NCI-H526 (cell line): ENCODE results near the gene TGFBR3L.
"Not testable (repeated sequence)": the region's sequence is repeated elsewhere in the genome, so short reads cannot be mapped to it uniquely, and the experiment has no call there.

Experiments used
- DNase-seq, 2 experiments: peaks; one replicate each; lab custom pipeline; 2025; lab: John Stamatoyannopoulos, UW

The TGFBR3L gene

GRCh38 chr19:7959211-7959610 lies 44.6 kb downstream of the TGFBR3L start:
- DNase-seq: no peak

GRCh38 chr19:7961082-7961481 lies 46.5 kb downstream of the TGFBR3L start:
- not testable (repeated sequence) for DNase-seq

- DNase-seq: no peak
Measured at GRCh38 chr19:7961920-7962626, 47.4 kb downstream of the TGFBR3L start.

- no peak for DNase-seq
Measured at GRCh38 chr19:7962644-7963268, 48.1 kb downstream of the TGFBR3L start.

- no peak for DNase-seq
Measured at GRCh38 chr19:7963566-7963965, 48.9 kb downstream of the TGFBR3L start.

- no peak for DNase-seq
Measured at GRCh38 chr19:7965259-7965841, 50.7 kb downstream of the TGFBR3L start.

GRCh38 chr19:7965921-7966665 lies 51.5 kb downstream of the TGFBR3L start:
- DNase-seq: no peak

GRCh38 chr19:7968008-7968795 lies 53.6 kb downstream of the TGFBR3L start:
- DNase-seq: no peak
